Loucy (cell line): ENCODE data around the gene MRFAP1.

Experiments
- CTCF ChIP-seq: fragments of 200-600 bp; sonication (generic); conservative IDR thresholded peaks from 2 replicates; pipeline ENCODE4 v1.5.1; 2014; ENCODE audit warnings: mild to moderate bottlenecking, antibody characterized with exemption, low read length
- EZH2phosphoT487 ChIP-seq: fragments of 200-600 bp; IDR thresholded peaks from 2 replicates; pipeline ENCODE4 v1.6.1; 2018; ENCODE audit warnings: antibody characterized with exemption, mild to moderate bottlenecking, moderate library complexity, borderline replicate concordance

GRCh38 chr4:6626066-6626465 lies 14.4 kb upstream of the MRFAP1 start:
- TF ChIP-seq CTCF (no peak), EZH2phosphoT487 (no peak)
